ENCODE measurements around the gene TMEM184C. TPM values are rescaled to one million over a fixed set of nuclear protein-coding genes. Genes with fewer than 3 reads are reported as not detected.

Gene TMEM184C
- total RNA-seq, 1 donor from 2014 or later: 31.7 TPM

- ATAC-seq (peak; percentile 80), DNase-seq (ENCODE audit: low spot score) (peak; percentile 71)
- intact Hi-C loops (cut with DNase I): loop anchor here (5.0 kb wide), 1 partner anchor 159 kb away; no protein-coding TSS in a partner anchor
These were observed 90.9 kb downstream of the TMEM184C start for GRCh38 chr4:147707892-147708672.

- no peak for DNase-seq (ENCODE audit: low spot score)
- intact Hi-C loops (cut with DNase I): loop anchor here (5.0 kb wide), 1 partner anchor 157 kb away; no protein-coding TSS in a partner anchor
- no peak for ATAC-seq
These were observed 92.8 kb downstream of the TMEM184C start for GRCh38 chr4:147709999-147710398.

- DNase-seq (ENCODE audit: low spot score) (no peak), ATAC-seq (peak; percentile 86)
- intact Hi-C loops (cut with DNase I): no loop called here
These were observed 97.6 kb downstream of the TMEM184C start for GRCh38 chr4:147714575-147715401.

GRCh38 chr4:147717878-147718277, 100.7 kb downstream of the TMEM184C start:
- ATAC-seq (peak; percentile 72), DNase-seq (ENCODE audit: low spot score) (no peak)
- intact Hi-C loops (cut with DNase I): no loop called here

Other genes starting within 250 kb of the TMEM184C start
- gene EDNRA, start 136.3 kb upstream of the TMEM184C start, total RNA-seq: 22.8 TPM
- gene PRMT9, start 66.8 kb downstream of the TMEM184C start, total RNA-seq: 12.9 TPM
- 89.2 TPM for gene ARHGAP10, start 114.7 kb downstream of the TMEM184C start, total RNA-seq

Measured in sciatic nerve (tissue), 2 donors.